Endothelial cell of umbilical vein (primary cell): Measurements from ENCODE around the gene GALNT10. TPM values are rescaled to one million over a fixed set of nuclear protein-coding genes. Genes with fewer than 3 reads are reported as not detected.

ENCODE experiments used
- BruUV-seq: library from RNA; stranded (reverse); fragments of 400-500 nt; replicated peaks from 2 replicates; lab custom pipeline; 2021; lab: Mats Ljungman, UMichigan
- CTCF ChIA-PET: fragments of 300-600, 350-600 bp; sonication (Branson Sonifier 250); formaldehyde crosslinking; loops from one replicate; lab custom pipeline; 2021; ENCODE audit warnings: antibody characterized with exemption, inconsistent platforms; lab: Charles Lee
- POLR2A ChIA-PET: fragments of 300-600, 350-600 bp; sonication (Branson Sonifier 250); formaldehyde crosslinking; loops from one replicate; lab custom pipeline; 2021; ENCODE audit warnings: antibody characterized with exemption, inconsistent platforms; lab: Charles Lee
- DNase-seq: peaks from one replicate; pipeline ENCODE4 v3.0.0-alpha.2; 2011; ENCODE audit warnings: low read depth, low spot score
- FAIRE-seq: peaks from 2 replicates; lab custom pipeline; 2011; peaks lifted over from hg19 to GRCh38; lab: Jason Lieb, UNC
- H2AFZ ChIP-seq: 2 replicates; pipeline ENCODE4 v1.6.0; 2012; ENCODE audit warnings: low read depth, low read length, control low read depth, inconsistent platforms
- H3K27ac ChIP-seq: 2 replicates; pipeline ENCODE4 v1.5.1; 2011; ENCODE audit warnings: low read depth, mild to moderate bottlenecking, control low read depth, low read length, moderate library complexity; ENCODE audit not compliant: insufficient read depth
- H3K27me3 ChIP-seq, 2 experiments: 2 replicates each; pipeline versions ENCODE4 v1.6.0 to v1.6.1; 2011; ENCODE audit warnings: low read length in 2 of 2, mixed read lengths in 1 of 2; ENCODE audit not compliant: control insufficient read depth in 2 of 2, insufficient read depth in 2 of 2
- H3K36me3 ChIP-seq, 2 experiments: 2 replicates in 1 of 2; 3 replicates in 1 of 2; pipeline ENCODE4 v1.5.1; 2011; ENCODE audit warnings: low read length in 2 of 2, mild to moderate bottlenecking in 1 of 2, moderate library complexity in 1 of 2; ENCODE audit not compliant: control insufficient read depth in 2 of 2, insufficient read depth in 2 of 2; ENCODE audit errors: extremely low read depth in 1 of 2
- H3K4me1 ChIP-seq: 3 replicates; pipeline ENCODE4 v1.5.1; 2011; ENCODE audit warnings: mild to moderate bottlenecking, low read length; ENCODE audit not compliant: control insufficient read depth, insufficient read depth; ENCODE audit errors: extremely low read depth
- H3K4me2 ChIP-seq: 2 replicates; pipeline ENCODE4 v1.6.1; 2011; ENCODE audit warnings: low read length, control low read depth, mixed read lengths; ENCODE audit not compliant: insufficient read depth
- H3K4me3 ChIP-seq, 3 experiments: fragments of 200-600 bp in 1 of 3; sonication (generic), shearing (Covaris generic) in 1 of 3; replicated peaks in 1 of 3; 2 replicates each; pipeline ENCODE4 v1.5.1; 2011 to 2016; ENCODE audit warnings: control low read depth in 3 of 3, low read length in 3 of 3, mild to moderate bottlenecking in 2 of 3, inconsistent platforms in 1 of 3, low read depth in 1 of 3, moderate library complexity in 1 of 3; ENCODE audit not compliant: insufficient read depth in 1 of 3
- H3K79me2 ChIP-seq: 2 replicates; pipeline ENCODE4 v1.6.0; 2012; ENCODE audit warnings: low read length, inconsistent platforms; ENCODE audit not compliant: control insufficient read depth, insufficient read depth
- H3K9ac ChIP-seq: replicated peaks from 2 replicates; pipeline ENCODE3; 2011; ENCODE audit warnings: low read length, control low read depth; ENCODE audit not compliant: insufficient read depth; ENCODE audit errors: extremely low read depth
- H3K9me1 ChIP-seq: replicated peaks from 3 replicates; pipeline ENCODE4 v1.6.0; 2011; ENCODE audit warnings: mild to moderate bottlenecking, low read length; ENCODE audit not compliant: control insufficient read depth, insufficient read depth; ENCODE audit errors: extremely low read depth
- H3K9me3 ChIP-seq: replicated peaks from 2 replicates; pipeline ENCODE4 v1.5.1; 2012; ENCODE audit warnings: low read length, inconsistent platforms; ENCODE audit not compliant: control insufficient read depth, insufficient read depth
- H4K20me1 ChIP-seq: replicated peaks from 2 replicates; pipeline ENCODE3; 2011; ENCODE audit warnings: mild to moderate bottlenecking, low read length; ENCODE audit not compliant: control insufficient read depth, insufficient read depth; ENCODE audit errors: extremely low read depth
- CTCF ChIP-seq, 2 donors: IDR thresholded peaks; 1 replicate in 1 of 2; 2 replicates in 1 of 2; pipeline ENCODE4 v1.5.1; 2011; ENCODE audit warnings: low read length in 2 of 2, mild to moderate bottlenecking in 2 of 2, moderate library complexity in 2 of 2, control low read depth in 1 of 2, inconsistent platforms in 1 of 2, low read depth in 1 of 2; ENCODE audit not compliant: insufficient read depth in 1 of 2; ENCODE audit errors: extremely low read depth in 1 of 2
- EZH2 ChIP-seq: IDR thresholded peaks from 2 replicates; pipeline ENCODE4 v1.6.1; 2012; ENCODE audit warnings: borderline replicate concordance, low read depth, mild to moderate bottlenecking, moderate library complexity, low read length, inconsistent platforms; ENCODE audit not compliant: severe bottlenecking
- FOS ChIP-seq: IDR thresholded peaks from 2 replicates; pipeline ENCODE4 v1.6.1; 2011; ENCODE audit warnings: mild to moderate bottlenecking, low read length, moderate library complexity, borderline replicate concordance; ENCODE audit not compliant: insufficient read depth
- GATA2 ChIP-seq: IDR thresholded peaks from 2 replicates; pipeline ENCODE4 v1.7.0; 2011; ENCODE audit warnings: low read depth, mild to moderate bottlenecking, moderate library complexity, mixed read lengths, low read length; ENCODE audit not compliant: insufficient read length, insufficient read depth
- JUN ChIP-seq: IDR thresholded peaks from 2 replicates; pipeline ENCODE4 v1.6.1; 2011; ENCODE audit warnings: borderline replicate concordance, low read depth; ENCODE audit not compliant: insufficient read length, insufficient read depth
- MYC ChIP-seq: IDR thresholded peaks from one replicate; pipeline ENCODE4 v1.6.1; 2011; ENCODE audit warnings: mild to moderate bottlenecking, low read depth, low read length
- POLR2A ChIP-seq: IDR thresholded peaks from 2 replicates; pipeline ENCODE4 v1.6.1; 2012; ENCODE audit warnings: low read depth, mild to moderate bottlenecking, control low read depth, low read length
- POLR2AphosphoS5 ChIP-seq: IDR thresholded peaks from 2 replicates; pipeline ENCODE4 v1.6.1; 2012; ENCODE audit warnings: low read depth, mild to moderate bottlenecking, control low read depth, low read length, moderate library complexity; ENCODE audit not compliant: insufficient read depth
- dilution Hi-C: fragments of 300-500 bp; cut with MboI; formaldehyde crosslinking; loops from one replicate; pipeline ENCODE4 v1.15.0; 2019; ENCODE audit warnings: low sequenced_read_pairs; ENCODE audit not compliant: extremely low pct_ligation_motif_present
- intact Hi-C: fragments of 100-400 bp; cut with micrococcal nuclease; formaldehyde crosslinking; loops from one replicate; pipeline ENCODE4 v1.10.0; 2022
- polyA plus RNA-seq, 4 experiments: library from polyadenylated mRNA; depleted of rRNA in 3 of 4; stranded (reverse) in 3 of 4; unstranded in 1 of 4; fragments of >200 nt; gene quantifications; 2 replicates each; pipeline versions ENCODE4 v1.2.1 to v1.2.3, GENCODE V29; 2011 to 2012; ENCODE audit warnings: missing spikeins in 1 of 4
- total RNA-seq: library from RNA; stranded (reverse); gene quantifications from 2 replicates; pipeline ENCODE4 v1.2.3, GENCODE V29; 2021
- TF ChIP-seq, protein P1 (sequence below): IDR thresholded peaks from 2 replicates; pipeline ENCODE4 v1.6.1; 2011; ENCODE audit not compliant: insufficient read depth, insufficient read length

GALNT10 gene
- total and polyA plus RNA-seq, 2 donors (not counting 3 experiments of a cell fraction or from before 2014, with no cell fraction given): 70.2 to 77.6 TPM

GRCh38 chr5:154213592-154213991 is 23.1 kb downstream of the GALNT10 start:
- no peaks in the 10 kb centered on the region for H3K27me3 ChIP-seq
- H3K36me3 ChIP-seq: no peaks in the 10 kb centered on the region
- FAIRE-seq (no peak), DNase-seq (no peak)
- intact Hi-C loops: no loop called here
- no peak overlapping the region for H3K4me3 ChIP-seq
- no peak overlapping the region for H3K4me2 ChIP-seq
- H3K79me2 ChIP-seq: peaks cover 2% of the 10 kb centered on the region
- H3K27ac ChIP-seq: no peak overlapping the region
- no peaks in the 10 kb centered on the region for H3K9me1 ChIP-seq
- no TSS peak for BruUV-seq
- dilution Hi-C loops: no loop called here
- H4K20me1 ChIP-seq: no peaks in the 10 kb centered on the region
- no peak overlapping the region for H3K9ac ChIP-seq
- H2AFZ ChIP-seq: no peak overlapping the region
- no peak for TF ChIP-seq FOS
- no peak for TF ChIP-seq MYC
- TF ChIP-seq POLR2AphosphoS5: no peak
- TF ChIP-seq JUN: no peak
- TF ChIP-seq EZH2: no peak
- TF ChIP-seq POLR2A: no peak
- TF ChIP-seq CTCF (IDR thresholded peaks at IDR 0.05; ENCODE audit: extremely low read depth in 1 of 2, insufficient read depth in 1 of 2, low read depth in 1 of 2, low read length in 2 of 2): no peak
- TF ChIP-seq, protein P1, sequence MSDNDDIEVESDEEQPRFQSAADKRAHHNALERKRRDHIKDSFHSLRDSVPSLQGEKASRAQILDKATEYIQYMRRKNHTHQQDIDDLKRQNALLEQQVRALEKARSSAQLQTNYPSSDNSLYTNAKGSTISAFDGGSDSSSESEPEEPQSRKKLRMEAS: no peak
- TF ChIP-seq GATA2: no peak
- H3K4me1 ChIP-seq: peaks cover 4% of the 10 kb centered on the region
- no peaks in the 10 kb centered on the region for H3K9me3 ChIP-seq
- ChIA-PET POLR2A (no interaction called here), CTCF (interaction anchor here (1.7 to 2.0 kb wide), 2 partner anchors 16 to 191 kb away, joined by 5 to 8 read pairs; no protein-coding TSS in a partner anchor)
